ENCODE measurements around the gene BEND5.

DNA sequence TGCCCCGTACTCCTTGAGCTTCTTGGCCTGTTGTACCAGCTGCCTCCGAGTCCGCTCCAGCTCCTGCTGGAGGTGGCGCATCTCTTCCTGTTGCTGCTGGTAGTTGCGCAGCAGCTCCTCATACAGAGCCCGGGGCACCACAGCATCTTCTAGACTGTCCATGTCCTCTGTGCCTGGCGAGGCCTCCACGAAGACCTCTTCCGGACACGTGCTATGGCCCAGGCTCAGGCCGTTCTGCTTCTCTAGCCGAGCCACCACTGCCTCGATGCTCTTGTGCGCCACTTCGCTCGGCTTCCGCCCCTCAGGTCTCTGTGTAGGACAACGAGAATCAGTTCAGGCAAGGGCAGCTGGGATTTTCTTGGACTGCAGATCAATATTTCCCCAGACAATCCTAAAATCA, 17.7 kb downstream of the BEND5 start:
- TF ChIP-seq, protein P1, sequence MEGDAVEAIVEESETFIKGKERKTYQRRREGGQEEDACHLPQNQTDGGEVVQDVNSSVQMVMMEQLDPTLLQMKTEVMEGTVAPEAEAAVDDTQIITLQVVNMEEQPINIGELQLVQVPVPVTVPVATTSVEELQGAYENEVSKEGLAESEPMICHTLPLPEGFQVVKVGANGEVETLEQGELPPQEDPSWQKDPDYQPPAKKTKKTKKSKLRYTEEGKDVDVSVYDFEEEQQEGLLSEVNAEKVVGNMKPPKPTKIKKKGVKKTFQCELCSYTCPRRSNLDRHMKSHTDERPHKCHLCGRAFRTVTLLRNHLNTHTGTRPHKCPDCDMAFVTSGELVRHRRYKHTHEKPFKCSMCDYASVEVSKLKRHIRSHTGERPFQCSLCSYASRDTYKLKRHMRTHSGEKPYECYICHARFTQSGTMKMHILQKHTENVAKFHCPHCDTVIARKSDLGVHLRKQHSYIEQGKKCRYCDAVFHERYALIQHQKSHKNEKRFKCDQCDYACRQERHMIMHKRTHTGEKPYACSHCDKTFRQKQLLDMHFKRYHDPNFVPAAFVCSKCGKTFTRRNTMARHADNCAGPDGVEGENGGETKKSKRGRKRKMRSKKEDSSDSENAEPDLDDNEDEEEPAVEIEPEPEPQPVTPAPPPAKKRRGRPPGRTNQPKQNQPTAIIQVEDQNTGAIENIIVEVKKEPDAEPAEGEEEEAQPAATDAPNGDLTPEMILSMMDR (IDR thresholded peaks at IDR 0.05): no peak
- TF ChIP-seq POLR2A (IDR thresholded peaks at IDR 0.05) (no peak), POLR2AphosphoS5 (IDR thresholded peaks at IDR 0.05; ENCODE audit: insufficient read depth in 1 of 2, low read depth in 1 of 2) (no peak)
